A549 (cell line): ENCODE measurements around the gene SH3PXD2A. TPM values are rescaled to one million over a fixed set of nuclear protein-coding genes. Genes with fewer than 3 reads are reported as not detected.

ENCODE experiments used
- ATAC-seq, 2 experiments: fragments of 200-7000 bp in 1 of 2; fragments of >200 bp in 1 of 2; cut with Nextera tagmentation in 1 of 2; cut with Tn5 transposase in 1 of 2; 3 replicates each; pipeline versions ENCODE4 v1.8.0 to v1.9.1; 2018 to 2020; ENCODE audit warnings: mild to moderate bottlenecking in 1 of 2, moderate library complexity in 1 of 2
- CTCF ChIA-PET: fragments of 300-600 bp; sonication (Branson Sonifier 250); formaldehyde crosslinking; extraction: SDS; loops from one replicate; lab custom pipeline; 2021; ENCODE audit warnings: antibody characterized with exemption, inconsistent platforms; lab: Yijun Ruan, JAX
- POLR2A ChIA-PET: fragments of 350-600 bp; formaldehyde crosslinking; extraction: SDS; loops from one replicate; lab custom pipeline; 2021; ENCODE audit warnings: antibody characterized with exemption, inconsistent platforms; lab: Yijun Ruan, JAX
- DNase-seq, 2 experiments: peaks; one replicate each; pipeline versions ENCODE4 v3.0.0 to v3.0.0-alpha.2; 2011 to 2016; ENCODE audit warnings: low read depth in 1 of 2, low spot score in 1 of 2
- FAIRE-seq: peaks from 2 replicates; lab custom pipeline; 2011; peaks lifted over from hg19 to GRCh38; lab: Jason Lieb, UNC
- H3K27ac ChIP-seq, 2 experiments: fragments of >200 bp; sonication (Bioruptor Twin); formaldehyde crosslinking; 3 replicates each; pipeline ENCODE4 v1.5.1; 2016 to 2017
- H3K4me1 ChIP-seq: fragments of >200 bp; sonication (Bioruptor Twin); formaldehyde crosslinking; 3 replicates; pipeline ENCODE4 v1.6.1; 2016
- H3K4me2 ChIP-seq: fragments of >200 bp; sonication (Bioruptor Twin); formaldehyde crosslinking; 3 replicates; pipeline ENCODE4 v1.6.1; 2016
- H3K4me3 ChIP-seq: fragments of >200 bp; sonication (Bioruptor Twin); formaldehyde crosslinking; 3 replicates; pipeline ENCODE4 v1.5.1; 2016
- H3K9me3 ChIP-seq: fragments of >200 bp; sonication (Bioruptor Twin); formaldehyde crosslinking; 3 replicates; pipeline ENCODE4 v1.6.1; 2016
- CBX2 ChIP-seq: fragments of 200-600 bp; sonication (generic); IDR thresholded peaks from 2 replicates; pipeline ENCODE4 v1.6.1; 2016; ENCODE audit warnings: low read depth, mild to moderate bottlenecking, borderline replicate concordance
- CBX8 ChIP-seq: fragments of 200-600 bp; sonication (generic); IDR thresholded peaks from 2 replicates; pipeline ENCODE4 v1.6.1; 2016
- CEBPB ChIP-seq, 2 experiments: fragments of >200 bp in 1 of 2; sonication (Bioruptor Twin) in 1 of 2; formaldehyde crosslinking in 1 of 2; IDR thresholded peaks; 2 replicates each; pipeline ENCODE4 v1.6.1; 2012 to 2016
- ESRRA ChIP-seq: fragments of 150-350 bp; IDR thresholded peaks from 2 replicates; pipeline ENCODE4 v1.6.1; 2014; ENCODE audit warnings: mild to moderate bottlenecking, low read length, borderline replicate concordance
- FOSB ChIP-seq: fragments of 250-450 bp; sonication (Bioruptor Pico); IDR thresholded peaks from 2 replicates; pipeline ENCODE4 v1.5.0; 2020; ENCODE audit warnings: mild to moderate bottlenecking, moderate library complexity
- HOXB13 ChIP-seq: fragments of 250-450 bp; sonication (Bioruptor Pico); IDR thresholded peaks from 2 replicates; pipeline ENCODE4 v1.5.0; 2020; ENCODE audit warnings: low read depth, mild to moderate bottlenecking, moderate library complexity
- JUN ChIP-seq, 2 experiments: fragments of >200 bp; sonication (Bioruptor Twin); formaldehyde crosslinking; IDR thresholded peaks; 2 replicates in 1 of 2; 3 replicates in 1 of 2; pipeline ENCODE4 v1.6.1; 2016 to 2017
- KDM5A ChIP-seq: fragments of 200-600 bp; sonication (generic); IDR thresholded peaks from 2 replicates; pipeline ENCODE4 v1.6.1; 2016; ENCODE audit warnings: antibody characterized with exemption, mild to moderate bottlenecking
- MAFK ChIP-seq: fragments of 450-650 bp; IDR thresholded peaks from 2 replicates; pipeline ENCODE4 v1.6.1; 2014; ENCODE audit not compliant: partially characterized antibody
- NPAS2 ChIP-seq: fragments of 250-450 bp; sonication (Bioruptor Pico); IDR thresholded peaks from 2 replicates; pipeline ENCODE4 v1.8.0; 2022; ENCODE audit warnings: mild to moderate bottlenecking, moderate library complexity, borderline replicate concordance
- PHF8 ChIP-seq: fragments of 200-600 bp; sonication (generic); IDR thresholded peaks from 2 replicates; pipeline ENCODE4 v1.6.1; 2016; ENCODE audit warnings: low read depth, mild to moderate bottlenecking, antibody characterized with exemption, moderate library complexity, borderline replicate concordance
- RAD21 ChIP-seq, 2 experiments: fragments of >200 bp in 1 of 2; sonication (Bioruptor Twin) in 1 of 2; formaldehyde crosslinking in 1 of 2; IDR thresholded peaks in 1 of 2; conservative IDR thresholded peaks in 1 of 2; 2 replicates in 1 of 2; 3 replicates in 1 of 2; pipeline ENCODE4 v1.6.1; 2012 to 2018; ENCODE audit warnings: inconsistent platforms in 1 of 2
- RARB ChIP-seq: fragments of 250-450 bp; sonication (Bioruptor Pico); IDR thresholded peaks from 2 replicates; pipeline ENCODE4 v1.8.0; 2021; ENCODE audit warnings: mild to moderate bottlenecking, moderate library complexity
- RFX5 ChIP-seq: fragments of 450-650 bp; IDR thresholded peaks from 2 replicates; pipeline ENCODE4 v1.7.1; 2014; ENCODE audit warnings: antibody characterized with exemption, mild to moderate bottlenecking, moderate library complexity
- SMC3 ChIP-seq: fragments of >200 bp; sonication (Bioruptor Twin); formaldehyde crosslinking; IDR thresholded peaks from 3 replicates; pipeline ENCODE4 v1.6.1; 2018; ENCODE audit warnings: inconsistent platforms
- TP53 ChIP-seq: fragments of 250-450 bp; sonication (Bioruptor Pico); IDR thresholded peaks from 2 replicates; pipeline ENCODE4 v1.5.0; 2021; ENCODE audit warnings: mild to moderate bottlenecking, moderate library complexity
- ZC3H11A ChIP-seq: fragments of 450-650 bp; IDR thresholded peaks from 2 replicates; pipeline ENCODE4 v1.6.1; 2014; ENCODE audit warnings: antibody characterized with exemption, mild to moderate bottlenecking
- ZFP36 ChIP-seq: fragments of 450-650 bp; IDR thresholded peaks from 2 replicates; pipeline ENCODE4 v1.6.1; 2014; ENCODE audit warnings: borderline replicate concordance; ENCODE audit not compliant: partially characterized antibody
- ZNF302 ChIP-seq: fragments of 250-450 bp; sonication (Bioruptor Pico); IDR thresholded peaks from 2 replicates; pipeline ENCODE4 v1.9.0; 2021; ENCODE audit warnings: inconsistent platforms, mild to moderate bottlenecking, moderate library complexity
- ZSCAN20 ChIP-seq: fragments of 250-450 bp; sonication (Bioruptor Pico); IDR thresholded peaks from 2 replicates; pipeline ENCODE4 v1.8.0; 2022; ENCODE audit warnings: mild to moderate bottlenecking, moderate library complexity
- WGBS: methylation state at CpG from one replicate; pipeline ENCODE4 v1.1.6; 2017; ENCODE audit errors: missing lambda C conversion rate; 5-methylcytosine and 5-hydroxymethylcytosine counted together
- polyA plus RNA-seq, 4 experiments: library from polyadenylated mRNA; depleted of rRNA in 3 of 4; stranded (reverse); fragments of >200 nt; fragmentation: RNase III in 1 of 4; extraction: RNeasy Plus Mini Kit Qiagen cat#74134 plus additional on column Dnase treatment in 1 of 4; gene quantifications; 2 replicates in 3 of 4; 3 replicates in 1 of 4; pipeline ENCODE4 v1.2.3, GENCODE V29; 2011 to 2017
- TF ChIP-seq, protein P1 (sequence below): fragments of 200-600 bp; sonication (generic); IDR thresholded peaks from 2 replicates; pipeline ENCODE4 v1.6.1; 2016; ENCODE audit warnings: antibody characterized with exemption, mild to moderate bottlenecking, moderate library complexity
- TF ChIP-seq, protein P2 (sequence below): fragments of 250-450 bp; sonication (Bioruptor Pico); IDR thresholded peaks from 2 replicates; pipeline ENCODE4 v1.5.0; 2020; ENCODE audit warnings: low read depth, mild to moderate bottlenecking, moderate library complexity
- TF ChIP-seq, protein P3 (sequence below): fragments of >200 bp; sonication (Bioruptor Twin); formaldehyde crosslinking; IDR thresholded peaks from 3 replicates; pipeline ENCODE4 v1.5.1; 2016
- TF ChIP-seq, protein P4 (sequence below): IDR thresholded peaks from 2 replicates; pipeline ENCODE4 v1.6.1; 2012
- TF ChIP-seq, protein P5 (sequence below): IDR thresholded peaks from 2 replicates; pipeline ENCODE4 v1.6.1; 2012

The SH3PXD2A gene
- polyA plus RNA-seq, 2 of the 4 experiments (the other 2 are of a cell fraction): 2.4 to 3.9 TPM

DNA sequence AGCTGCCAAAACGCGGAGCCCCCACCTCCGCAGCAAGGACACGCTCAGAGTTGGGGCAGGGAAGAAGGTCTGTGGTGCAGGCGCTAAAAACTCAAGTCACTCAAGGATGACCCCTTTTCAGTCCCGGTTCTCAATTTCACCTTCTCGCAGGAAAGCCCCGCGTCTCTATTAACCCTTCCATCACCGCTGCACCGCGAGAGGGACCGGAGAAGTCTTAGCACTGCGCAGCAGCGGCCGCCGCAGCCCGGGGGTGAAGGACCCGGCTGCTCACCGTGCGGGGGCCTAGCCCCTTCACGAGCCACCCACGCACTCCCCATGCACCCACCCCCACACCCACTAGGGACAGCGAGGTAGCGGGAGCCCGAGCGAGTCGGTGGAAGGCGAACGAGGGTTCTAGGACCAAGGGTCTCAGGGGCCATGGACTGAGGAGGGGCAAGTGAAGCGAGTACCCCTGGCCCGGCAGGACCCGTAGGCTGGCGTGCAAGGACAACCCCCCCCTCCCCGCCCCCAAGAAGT, 162.9 kb downstream of the SH3PXD2A start:
- FAIRE-seq: no peak
- peak overlapping the region; percentile 47 for H3K4me3 ChIP-seq
- POLR2A ChIA-PET: no interaction called here
- ATAC-seq: no peak
- TF ChIP-seq HOXB13 (CRISPR knock-in tag): no peak
- TF ChIP-seq TP53 (CRISPR knock-in tag): no peak
- TF ChIP-seq, protein P1, sequence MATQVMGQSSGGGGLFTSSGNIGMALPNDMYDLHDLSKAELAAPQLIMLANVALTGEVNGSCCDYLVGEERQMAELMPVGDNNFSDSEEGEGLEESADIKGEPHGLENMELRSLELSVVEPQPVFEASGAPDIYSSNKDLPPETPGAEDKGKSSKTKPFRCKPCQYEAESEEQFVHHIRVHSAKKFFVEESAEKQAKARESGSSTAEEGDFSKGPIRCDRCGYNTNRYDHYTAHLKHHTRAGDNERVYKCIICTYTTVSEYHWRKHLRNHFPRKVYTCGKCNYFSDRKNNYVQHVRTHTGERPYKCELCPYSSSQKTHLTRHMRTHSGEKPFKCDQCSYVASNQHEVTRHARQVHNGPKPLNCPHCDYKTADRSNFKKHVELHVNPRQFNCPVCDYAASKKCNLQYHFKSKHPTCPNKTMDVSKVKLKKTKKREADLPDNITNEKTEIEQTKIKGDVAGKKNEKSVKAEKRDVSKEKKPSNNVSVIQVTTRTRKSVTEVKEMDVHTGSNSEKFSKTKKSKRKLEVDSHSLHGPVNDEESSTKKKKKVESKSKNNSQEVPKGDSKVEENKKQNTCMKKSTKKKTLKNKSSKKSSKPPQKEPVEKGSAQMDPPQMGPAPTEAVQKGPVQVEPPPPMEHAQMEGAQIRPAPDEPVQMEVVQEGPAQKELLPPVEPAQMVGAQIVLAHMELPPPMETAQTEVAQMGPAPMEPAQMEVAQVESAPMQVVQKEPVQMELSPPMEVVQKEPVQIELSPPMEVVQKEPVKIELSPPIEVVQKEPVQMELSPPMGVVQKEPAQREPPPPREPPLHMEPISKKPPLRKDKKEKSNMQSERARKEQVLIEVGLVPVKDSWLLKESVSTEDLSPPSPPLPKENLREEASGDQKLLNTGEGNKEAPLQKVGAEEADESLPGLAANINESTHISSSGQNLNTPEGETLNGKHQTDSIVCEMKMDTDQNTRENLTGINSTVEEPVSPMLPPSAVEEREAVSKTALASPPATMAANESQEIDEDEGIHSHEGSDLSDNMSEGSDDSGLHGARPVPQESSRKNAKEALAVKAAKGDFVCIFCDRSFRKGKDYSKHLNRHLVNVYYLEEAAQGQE: no peak
- no peak for TF ChIP-seq ZSCAN20 (CRISPR knock-in tag)
- TF ChIP-seq, protein P2, sequence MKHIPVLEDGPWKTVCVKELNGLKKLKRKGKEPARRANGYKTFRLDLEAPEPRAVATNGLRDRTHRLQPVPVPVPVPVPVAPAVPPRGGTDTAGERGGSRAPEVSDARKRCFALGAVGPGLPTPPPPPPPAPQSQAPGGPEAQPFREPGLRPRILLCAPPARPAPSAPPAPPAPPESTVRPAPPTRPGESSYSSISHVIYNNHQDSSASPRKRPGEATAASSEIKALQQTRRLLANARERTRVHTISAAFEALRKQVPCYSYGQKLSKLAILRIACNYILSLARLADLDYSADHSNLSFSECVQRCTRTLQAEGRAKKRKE (CRISPR knock-in tag): no peak
- TF ChIP-seq RFX5: no peak
- no peak for TF ChIP-seq NPAS2 (CRISPR knock-in tag)
- TF ChIP-seq ZNF302 (CRISPR knock-in tag): no peak
- no peak for TF ChIP-seq PHF8
- no peak for TF ChIP-seq ZFP36
- TF ChIP-seq JUN (IDR thresholded peaks at IDR 0.05): no peak
- TF ChIP-seq, protein P3, sequence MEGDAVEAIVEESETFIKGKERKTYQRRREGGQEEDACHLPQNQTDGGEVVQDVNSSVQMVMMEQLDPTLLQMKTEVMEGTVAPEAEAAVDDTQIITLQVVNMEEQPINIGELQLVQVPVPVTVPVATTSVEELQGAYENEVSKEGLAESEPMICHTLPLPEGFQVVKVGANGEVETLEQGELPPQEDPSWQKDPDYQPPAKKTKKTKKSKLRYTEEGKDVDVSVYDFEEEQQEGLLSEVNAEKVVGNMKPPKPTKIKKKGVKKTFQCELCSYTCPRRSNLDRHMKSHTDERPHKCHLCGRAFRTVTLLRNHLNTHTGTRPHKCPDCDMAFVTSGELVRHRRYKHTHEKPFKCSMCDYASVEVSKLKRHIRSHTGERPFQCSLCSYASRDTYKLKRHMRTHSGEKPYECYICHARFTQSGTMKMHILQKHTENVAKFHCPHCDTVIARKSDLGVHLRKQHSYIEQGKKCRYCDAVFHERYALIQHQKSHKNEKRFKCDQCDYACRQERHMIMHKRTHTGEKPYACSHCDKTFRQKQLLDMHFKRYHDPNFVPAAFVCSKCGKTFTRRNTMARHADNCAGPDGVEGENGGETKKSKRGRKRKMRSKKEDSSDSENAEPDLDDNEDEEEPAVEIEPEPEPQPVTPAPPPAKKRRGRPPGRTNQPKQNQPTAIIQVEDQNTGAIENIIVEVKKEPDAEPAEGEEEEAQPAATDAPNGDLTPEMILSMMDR: no peak
- no peak for TF ChIP-seq RARB (CRISPR knock-in tag)
- TF ChIP-seq ZC3H11A: no peak
- no peak for TF ChIP-seq MAFK
- no peak for TF ChIP-seq SMC3
- TF ChIP-seq, protein P4, sequence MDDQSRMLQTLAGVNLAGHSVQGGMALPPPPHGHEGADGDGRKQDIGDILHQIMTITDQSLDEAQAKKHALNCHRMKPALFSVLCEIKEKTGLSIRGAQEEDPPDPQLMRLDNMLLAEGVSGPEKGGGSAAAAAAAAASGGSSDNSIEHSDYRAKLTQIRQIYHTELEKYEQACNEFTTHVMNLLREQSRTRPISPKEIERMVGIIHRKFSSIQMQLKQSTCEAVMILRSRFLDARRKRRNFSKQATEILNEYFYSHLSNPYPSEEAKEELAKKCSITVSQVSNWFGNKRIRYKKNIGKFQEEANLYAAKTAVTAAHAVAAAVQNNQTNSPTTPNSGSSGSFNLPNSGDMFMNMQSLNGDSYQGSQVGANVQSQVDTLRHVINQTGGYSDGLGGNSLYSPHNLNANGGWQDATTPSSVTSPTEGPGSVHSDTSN: no peak
- TF ChIP-seq, all 56 proteins: peak for 0
- 71% methylated on average over 25 of the region's 35 CpGs for WGBS
- DNase-seq: no peak
- CTCF ChIA-PET: interaction anchor here (2.4 to 11.4 kb wide), 2 partner anchors 20 to 95 kb away, joined by 14 to 265 read pairs; no protein-coding TSS in a partner anchor
- peak overlapping the region; percentile 95 for H3K4me2 ChIP-seq
- no peaks in the 10 kb centered on the region for H3K9me3 ChIP-seq
- H3K4me1 ChIP-seq: peaks cover 65% of the 10 kb centered on the region
- peak overlapping the region; percentile 67 to 91; a peak in 5 of 6 replicates for H3K27ac ChIP-seq

DNA sequence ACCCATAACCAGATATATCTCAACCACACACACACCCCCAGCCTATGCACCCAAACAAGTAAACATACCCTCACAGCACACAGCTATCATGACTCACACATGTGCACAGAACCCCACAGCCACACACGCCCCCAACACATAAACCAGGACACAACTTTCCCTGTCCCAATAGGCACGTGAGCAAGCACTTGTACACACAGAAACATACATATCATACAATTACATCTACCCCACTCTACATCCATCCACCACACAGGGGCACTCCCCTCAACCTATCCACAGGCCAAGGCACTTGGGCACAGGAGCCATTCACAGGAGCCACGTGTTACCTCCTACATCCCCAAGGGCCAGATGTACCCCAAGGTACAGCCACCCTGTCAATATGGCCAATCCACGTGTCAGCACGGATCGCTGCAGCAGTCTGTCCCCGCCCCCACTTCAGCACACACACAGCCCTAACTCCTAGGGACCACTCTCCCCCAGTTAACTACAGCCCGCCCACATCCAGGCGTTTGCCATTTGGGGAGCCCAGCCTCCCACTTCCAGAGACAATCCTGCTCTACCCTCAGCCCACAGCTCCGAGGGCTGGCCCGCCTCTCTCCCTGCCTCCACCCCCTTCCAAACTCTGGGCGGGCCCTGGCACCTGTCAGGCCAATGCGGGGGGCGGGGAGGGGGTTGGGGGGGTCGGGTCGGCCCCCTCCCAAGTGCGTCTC, 163.5 kb downstream of the SH3PXD2A start:
- peak overlapping the region in 1 of 2 experiments; percentile 91; a peak in 2 of 6 replicates for H3K27ac ChIP-seq
- no peak for FAIRE-seq
- TF ChIP-seq CBX8 (no peak), RAD21 (conservative IDR thresholded peaks at IDR 0.05 in 1 of 2, IDR thresholded peaks at IDR 0.05 in 1 of 2) (no peak), RARB (CRISPR knock-in tag) (no peak), HOXB13 (CRISPR knock-in tag) (no peak), ESRRA (no peak), KDM5A (no peak), CBX2 (no peak), FOSB (no peak), CEBPB (IDR thresholded peaks at IDR 0.05) (no peak)
- TF ChIP-seq, protein P5, sequence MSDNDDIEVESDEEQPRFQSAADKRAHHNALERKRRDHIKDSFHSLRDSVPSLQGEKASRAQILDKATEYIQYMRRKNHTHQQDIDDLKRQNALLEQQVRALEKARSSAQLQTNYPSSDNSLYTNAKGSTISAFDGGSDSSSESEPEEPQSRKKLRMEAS: no peak
- peak overlapping the region; percentile 95 for H3K4me2 ChIP-seq
- CTCF ChIA-PET: interaction anchor here (2.4 to 11.4 kb wide), 3 partner anchors 12 to 95 kb away, joined by 10 to 265 read pairs (median 14); no protein-coding TSS in a partner anchor
- H3K9me3 ChIP-seq: no peaks in the 10 kb centered on the region
- ATAC-seq: no peak
- no peak for DNase-seq
- no peak overlapping the region for H3K4me3 ChIP-seq
- H3K4me1 ChIP-seq: peaks cover 59% of the 10 kb centered on the region
- 63% methylated on average over 13 of the region's 17 CpGs for WGBS
- POLR2A ChIA-PET: no interaction called here
